Lower leg skin (tissue), 4 donors: ENCODE measurements around the gene CRYGD. TPM values are rescaled to one million over a fixed set of nuclear protein-coding genes. Genes with fewer than 3 reads are reported as not detected.

Experiments
- DNase-seq, 2 donors: peaks; one replicate each; pipeline ENCODE4 v3.0.0-alpha.2; 2019; ENCODE audit warnings: low spot score in 2 of 2
- H3K4me3 ChIP-seq: fragments of 200-600 bp; sonication (generic); 2 replicates; pipeline ENCODE4 v1.5.1; 2017; ENCODE audit warnings: mild to moderate bottlenecking, low read depth; ENCODE audit not compliant: poor library complexity, severe bottlenecking
- POLR2A ChIP-seq, 2 donors: fragments of 450-650 bp; IDR thresholded peaks; one replicate each; pipeline ENCODE4 v1.6.1; 2016 to 2017; ENCODE audit warnings: antibody characterized with exemption in 2 of 2, mild to moderate bottlenecking in 1 of 2, moderate library complexity in 1 of 2
- WGBS, 2 donors: methylation state at CpG; one replicate each; pipeline ENCODE4 v1.1.5; 2018; 5-methylcytosine and 5-hydroxymethylcytosine counted together
- intact Hi-C: fragments of 100-400 bp; cut with DNase I; formaldehyde crosslinking; loops from one replicate; pipeline ENCODE4 v1.15.0; 2023; ENCODE audit warnings: low total_unique reads
- total RNA-seq, 4 donors: library from RNA; depleted of rRNA; stranded (reverse); fragments of >200 nt; gene quantifications; one replicate each; pipeline ENCODE4 v1.1.0, GENCODE V29; 2016
- TF ChIP-seq, protein P1 (sequence below), 3 donors: fragments of 450-650 bp; IDR thresholded peaks; one replicate each; pipeline ENCODE4 v1.5.1; 2016; ENCODE audit warnings: antibody characterized with exemption in 3 of 3, mild to moderate bottlenecking in 3 of 3, moderate library complexity in 2 of 3

CRYGD gene
- total RNA-seq, 4 donors from 2014 or later: not detected

DNA sequence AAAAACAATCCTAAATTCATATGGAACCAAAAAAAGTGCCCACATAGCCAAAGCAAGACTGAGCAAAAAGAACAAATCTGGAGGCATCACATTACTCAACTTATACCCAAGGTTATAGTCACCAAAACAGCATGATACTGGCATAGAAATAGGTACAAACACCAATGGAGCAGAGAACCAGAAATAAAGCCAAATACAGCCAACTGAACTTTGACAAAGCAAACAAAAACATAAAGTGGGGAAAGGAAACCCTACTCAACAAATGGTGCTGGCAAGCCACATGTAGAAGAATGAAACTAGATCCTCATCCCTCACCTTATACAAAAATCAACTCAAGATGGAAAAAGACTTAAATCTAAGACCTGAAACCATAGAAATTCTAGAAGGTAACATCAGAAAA, 40.5 kb downstream of the CRYGD start:
- intact Hi-C loops: no loop called here
- TF ChIP-seq, protein P1, sequence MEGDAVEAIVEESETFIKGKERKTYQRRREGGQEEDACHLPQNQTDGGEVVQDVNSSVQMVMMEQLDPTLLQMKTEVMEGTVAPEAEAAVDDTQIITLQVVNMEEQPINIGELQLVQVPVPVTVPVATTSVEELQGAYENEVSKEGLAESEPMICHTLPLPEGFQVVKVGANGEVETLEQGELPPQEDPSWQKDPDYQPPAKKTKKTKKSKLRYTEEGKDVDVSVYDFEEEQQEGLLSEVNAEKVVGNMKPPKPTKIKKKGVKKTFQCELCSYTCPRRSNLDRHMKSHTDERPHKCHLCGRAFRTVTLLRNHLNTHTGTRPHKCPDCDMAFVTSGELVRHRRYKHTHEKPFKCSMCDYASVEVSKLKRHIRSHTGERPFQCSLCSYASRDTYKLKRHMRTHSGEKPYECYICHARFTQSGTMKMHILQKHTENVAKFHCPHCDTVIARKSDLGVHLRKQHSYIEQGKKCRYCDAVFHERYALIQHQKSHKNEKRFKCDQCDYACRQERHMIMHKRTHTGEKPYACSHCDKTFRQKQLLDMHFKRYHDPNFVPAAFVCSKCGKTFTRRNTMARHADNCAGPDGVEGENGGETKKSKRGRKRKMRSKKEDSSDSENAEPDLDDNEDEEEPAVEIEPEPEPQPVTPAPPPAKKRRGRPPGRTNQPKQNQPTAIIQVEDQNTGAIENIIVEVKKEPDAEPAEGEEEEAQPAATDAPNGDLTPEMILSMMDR (IDR thresholded peaks at IDR 0.05): no peak
- TF ChIP-seq POLR2A (IDR thresholded peaks at IDR 0.05): no peak
- H3K4me3 ChIP-seq: no peak overlapping the region
- DNase-seq: no peak

DNA sequence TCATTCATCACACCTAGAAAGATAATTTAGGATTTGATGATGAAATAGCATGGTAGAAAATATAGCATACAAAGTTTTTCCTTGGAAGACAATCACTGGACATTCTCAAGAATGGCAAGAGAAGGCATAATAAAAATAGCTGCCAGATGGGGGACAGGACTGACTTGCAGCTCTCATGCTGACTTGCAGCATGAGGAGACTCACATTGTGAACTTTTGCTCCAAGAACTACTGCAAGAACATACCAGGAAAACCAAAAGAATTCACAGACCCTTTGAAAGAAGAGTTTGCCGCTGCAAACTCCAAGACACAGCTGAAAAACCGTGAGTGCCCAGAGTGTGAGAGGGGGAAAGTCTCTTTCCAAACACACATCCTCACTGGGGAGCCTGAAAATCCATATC, 47.0 kb downstream of the CRYGD start:
- H3K4me3 ChIP-seq: no peak overlapping the region
- 62 to 79% methylated on average over 2 of the region's 2 CpGs for WGBS, 2 donors
- no peak for TF ChIP-seq POLR2A (IDR thresholded peaks at IDR 0.05)
- TF ChIP-seq, protein P1 (IDR thresholded peaks at IDR 0.05): no peak
- intact Hi-C loops: loop anchor here (5.0 to 10.0 kb wide), 2 partner anchors 332 to 770 kb away; no protein-coding TSS in a partner anchor
- no peak for DNase-seq

DNA sequence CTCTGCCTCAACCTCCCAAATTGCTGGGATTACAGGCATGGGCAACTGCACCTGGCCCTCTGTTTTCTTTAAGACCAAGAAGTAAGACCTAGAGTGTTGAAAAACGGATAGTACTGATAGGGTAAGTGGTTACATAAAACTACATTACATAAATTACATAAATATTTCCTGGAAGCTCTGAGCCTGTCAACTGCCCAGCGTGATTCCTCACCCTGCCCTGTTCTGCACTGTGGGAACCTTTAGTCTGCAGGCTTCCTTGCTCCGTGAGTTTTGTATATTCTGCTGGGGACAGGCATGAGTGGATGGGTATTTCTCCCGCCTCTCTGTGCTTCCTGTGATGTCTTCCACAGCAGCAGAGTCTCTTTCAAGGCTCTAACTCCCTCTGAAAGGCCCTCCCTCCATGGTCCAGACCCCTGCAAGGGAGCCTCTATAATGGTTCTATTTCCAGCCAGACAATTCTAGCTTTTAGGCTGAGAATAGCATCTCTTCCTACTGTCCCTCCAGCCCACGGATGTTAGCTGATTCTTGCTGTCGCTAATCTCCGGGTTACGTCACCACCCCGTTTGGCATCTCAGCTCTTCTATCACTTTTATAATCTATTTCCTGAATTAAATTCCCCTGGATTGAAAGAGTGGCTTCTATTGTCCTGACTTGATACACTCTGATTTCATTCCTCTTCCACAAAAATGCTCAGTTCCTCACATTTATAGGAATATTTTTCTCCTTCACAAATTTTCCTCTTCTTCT, 49.5 kb downstream of the CRYGD start:
- no peak for DNase-seq
- no peak overlapping the region for H3K4me3 ChIP-seq
- TF ChIP-seq, protein P1 (IDR thresholded peaks at IDR 0.05): no peak
- no peak for TF ChIP-seq POLR2A (IDR thresholded peaks at IDR 0.05)
- WGBS, 2 donors: 43 to 45% methylated on average over 9 of the region's 9 CpGs
- intact Hi-C loops: loop anchor here (5.0 to 10.0 kb wide), 2 partner anchors 330 to 773 kb away; no protein-coding TSS in a partner anchor

DNA sequence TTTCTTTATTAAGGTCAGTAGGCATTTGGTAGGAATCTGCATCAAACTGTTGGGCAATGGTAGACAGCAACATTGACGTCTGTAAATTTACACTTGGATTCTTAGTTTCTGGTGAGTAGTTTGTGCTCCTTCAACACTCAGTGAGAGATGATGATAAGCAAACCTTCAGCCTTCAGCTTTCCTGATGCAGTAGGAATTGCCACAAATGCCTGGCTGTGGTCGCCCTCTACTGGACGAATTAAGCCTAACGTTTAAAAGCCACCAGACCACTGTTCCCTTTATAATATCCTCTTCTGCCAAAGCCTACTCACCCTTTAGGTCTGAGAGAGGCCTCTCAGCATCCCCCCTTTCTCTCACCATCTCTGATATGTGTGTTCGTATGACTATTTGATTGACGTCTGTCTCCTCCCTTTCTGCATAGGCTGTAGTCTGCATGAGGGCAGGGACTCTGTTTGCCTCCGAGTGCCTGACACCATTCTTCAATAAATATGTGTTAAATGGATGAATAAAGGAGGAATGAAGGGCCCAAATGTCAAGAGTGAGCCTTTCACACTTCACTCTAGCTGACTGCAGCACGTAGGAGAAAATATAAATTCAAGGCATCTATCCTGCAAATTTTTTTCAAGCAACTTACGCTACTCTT, 52.0 kb downstream of the CRYGD start:
- intact Hi-C loops: loop anchor here (10.0 kb wide), 1 partner anchor 328 kb away; no protein-coding TSS in a partner anchor
- no peak overlapping the region for H3K4me3 ChIP-seq
- TF ChIP-seq POLR2A (IDR thresholded peaks at IDR 0.05): no peak
- TF ChIP-seq, protein P1 (IDR thresholded peaks at IDR 0.05): no peak
- 24 to 27% methylated on average over 9 of the region's 9 CpGs for WGBS, 2 donors
- peak in 1 of 2 donors; percentile 67 for DNase-seq

Other genes starting within 250 kb of the CRYGD start
- 10 to 100 TPM; 18.3 to 22.2 (median 19.4) TPM for gene PLEKHM3, start 99.0 kb downstream of the CRYGD start, total RNA-seq
- gene CRYGC, start 5.3 kb upstream of the CRYGD start, total RNA-seq: not detected
- gene CRYGB, start 21.6 kb upstream of the CRYGD start, total RNA-seq: not detected
- gene CRYGA, start 39.1 kb upstream of the CRYGD start, total RNA-seq: not detected
- gene C2orf80, start 65.5 kb upstream of the CRYGD start, total RNA-seq: not detected
- gene IDH1, start 130.5 kb upstream of the CRYGD start, total RNA-seq: 10 to 100 TPM; 13.7 to 45.0 (median 36.9) TPM
- gene PIKFYVE, start 141.7 kb upstream of the CRYGD start, total RNA-seq: 10 to 100 TPM; 17.3 to 27.8 (median 18.5) TPM